Kidney (tissue), 14 donors: ENCODE results near the gene CRHR1. TPM values are rescaled to one million over a fixed set of nuclear protein-coding genes. Genes with fewer than 3 reads are reported as not detected.

ENCODE experiments used
- DNase-seq, 5 donors: peaks; one replicate each; pipeline ENCODE4 v3.0.0-alpha.2; 2013 to 2020
- FAIRE-seq: peaks from 2 replicates; lab custom pipeline; 2012; peaks lifted over from hg19 to GRCh38; lab: Jason Lieb, UNC
- H3K27ac ChIP-seq, 2 donors: one replicate each; pipeline ENCODE4 v1.7.0; 2013; ENCODE audit warnings: low read depth in 2 of 2, low read length in 2 of 2, inconsistent platforms in 1 of 2
- H3K27me3 ChIP-seq: one replicate; pipeline ENCODE4 v1.7.1; 2013; ENCODE audit warnings: low read length, inconsistent platforms; ENCODE audit not compliant: control insufficient read depth, insufficient read depth
- H3K36me3 ChIP-seq, 3 donors: one replicate each; pipeline versions ENCODE4 v1.7.0 to v1.7.1; 2013; ENCODE audit warnings: low read length in 3 of 3, control low read depth in 1 of 3, inconsistent platforms in 1 of 3; ENCODE audit not compliant: insufficient read depth in 3 of 3, control insufficient read depth in 2 of 3
- H3K4me1 ChIP-seq, 3 donors: one replicate each; pipeline versions ENCODE4 v1.7.0 to v1.7.1; 2013; ENCODE audit warnings: low read length in 3 of 3, inconsistent platforms in 1 of 3, low read depth in 1 of 3; ENCODE audit not compliant: control insufficient read depth in 2 of 3, insufficient read depth in 2 of 3
- H3K4me3 ChIP-seq, 3 donors: one replicate each; pipeline versions ENCODE4 v1.7.0 to v1.8.1; 2013; ENCODE audit warnings: low read length in 3 of 3, control low read depth in 1 of 3, inconsistent platforms in 1 of 3
- H3K9ac ChIP-seq, 3 donors: one replicate each; pipeline versions ENCODE4 v1.7.0 to v1.7.1; 2013; ENCODE audit warnings: low read length in 3 of 3, control low read depth in 1 of 3, inconsistent platforms in 1 of 3
- H3K9me3 ChIP-seq, 3 donors: one replicate each; pipeline versions ENCODE4 v1.7.0 to v1.7.1; 2013; ENCODE audit warnings: low read length in 3 of 3, control low read depth in 1 of 3, inconsistent platforms in 1 of 3; ENCODE audit not compliant: control insufficient read depth in 2 of 3, insufficient read depth in 1 of 3
- intact Hi-C: fragments of 100-400 bp; cut with DNase I; formaldehyde crosslinking; loops from one replicate; pipeline ENCODE4 v1.11.1; 2022
- polyA plus RNA-seq: library from polyadenylated mRNA; stranded (reverse); fragments of 350-450 nt; fragmentation: Illumina TruSeq; extraction: RNeasy Lipid Tissue Mini Kit (QIAGEN cat#74804); gene quantifications from one replicate; pipeline ENCODE4 v1.2.3, GENCODE V29; 2014; ENCODE audit warnings: low read depth, low replicate concordance; ENCODE audit not compliant: insufficient read depth
- total RNA-seq: library from RNA; stranded (reverse); fragmentation: NEBNext Ultra II Directional; extraction: Animal tissue kit (Norgen Biotek cat#: 25700); gene quantifications from one replicate; pipeline ENCODE4 v1.2.1, GENCODE V29; 2021
- TF ChIP-seq, protein P1 (sequence below): IDR thresholded peaks from 3 replicates; pipeline ENCODE4 v1.5.1; 2012; ENCODE audit warnings: mild to moderate bottlenecking, moderate library complexity, borderline replicate concordance; ENCODE audit not compliant: insufficient read depth; ENCODE audit errors: extremely low read depth
- donor health status: control.
- donor health status: control.
- donor health status: control.
- donor health status: control.
- donor health status: control.
- donor health status: DM: yes; HTN: yes; CAD: no.
- donor health status: Normal renal cell carcinoma (clear cell type).

The CRHR1 gene
- total and polyA plus RNA-seq, 2 donors from 2014 or later = not detected

DNA sequence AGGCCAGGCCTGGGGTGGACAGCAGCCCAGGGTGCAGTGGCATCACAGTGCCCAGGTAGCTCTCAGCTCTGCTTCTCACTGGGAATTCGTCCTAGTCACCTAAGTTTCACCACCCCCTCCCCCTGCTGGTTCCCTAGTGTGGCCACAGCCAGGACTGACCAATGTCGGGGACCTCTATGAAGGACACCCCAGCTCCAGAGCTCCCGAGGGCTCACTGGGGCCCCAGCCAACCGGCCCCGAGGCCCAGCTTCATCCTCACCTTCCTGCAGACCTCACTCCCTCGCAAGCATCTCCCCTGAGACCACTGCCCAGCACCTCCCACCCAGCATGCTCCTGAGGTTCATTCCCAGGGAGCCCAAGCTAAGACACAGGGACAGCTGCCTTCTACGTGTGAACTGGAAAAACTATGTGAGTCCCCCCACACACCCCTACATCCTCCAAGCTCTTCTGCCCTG is 65.4 kb downstream of the CRHR1 start:
- FAIRE-seq (no peak), DNase-seq (no peak)
- TF ChIP-seq, protein P1, sequence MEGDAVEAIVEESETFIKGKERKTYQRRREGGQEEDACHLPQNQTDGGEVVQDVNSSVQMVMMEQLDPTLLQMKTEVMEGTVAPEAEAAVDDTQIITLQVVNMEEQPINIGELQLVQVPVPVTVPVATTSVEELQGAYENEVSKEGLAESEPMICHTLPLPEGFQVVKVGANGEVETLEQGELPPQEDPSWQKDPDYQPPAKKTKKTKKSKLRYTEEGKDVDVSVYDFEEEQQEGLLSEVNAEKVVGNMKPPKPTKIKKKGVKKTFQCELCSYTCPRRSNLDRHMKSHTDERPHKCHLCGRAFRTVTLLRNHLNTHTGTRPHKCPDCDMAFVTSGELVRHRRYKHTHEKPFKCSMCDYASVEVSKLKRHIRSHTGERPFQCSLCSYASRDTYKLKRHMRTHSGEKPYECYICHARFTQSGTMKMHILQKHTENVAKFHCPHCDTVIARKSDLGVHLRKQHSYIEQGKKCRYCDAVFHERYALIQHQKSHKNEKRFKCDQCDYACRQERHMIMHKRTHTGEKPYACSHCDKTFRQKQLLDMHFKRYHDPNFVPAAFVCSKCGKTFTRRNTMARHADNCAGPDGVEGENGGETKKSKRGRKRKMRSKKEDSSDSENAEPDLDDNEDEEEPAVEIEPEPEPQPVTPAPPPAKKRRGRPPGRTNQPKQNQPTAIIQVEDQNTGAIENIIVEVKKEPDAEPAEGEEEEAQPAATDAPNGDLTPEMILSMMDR = no peak
- no peak overlapping the region for H3K9ac ChIP-seq
- intact Hi-C loops = no loop called here
- H3K4me1 ChIP-seq = no peaks in the 10 kb centered on the region
- H3K27me3 ChIP-seq = no peaks in the 10 kb centered on the region
- H3K27ac ChIP-seq = no peak overlapping the region
- no peaks in the 10 kb centered on the region for H3K9me3 ChIP-seq
- H3K36me3 ChIP-seq = no peaks in the 10 kb centered on the region
- no peak overlapping the region for H3K4me3 ChIP-seq

DNA sequence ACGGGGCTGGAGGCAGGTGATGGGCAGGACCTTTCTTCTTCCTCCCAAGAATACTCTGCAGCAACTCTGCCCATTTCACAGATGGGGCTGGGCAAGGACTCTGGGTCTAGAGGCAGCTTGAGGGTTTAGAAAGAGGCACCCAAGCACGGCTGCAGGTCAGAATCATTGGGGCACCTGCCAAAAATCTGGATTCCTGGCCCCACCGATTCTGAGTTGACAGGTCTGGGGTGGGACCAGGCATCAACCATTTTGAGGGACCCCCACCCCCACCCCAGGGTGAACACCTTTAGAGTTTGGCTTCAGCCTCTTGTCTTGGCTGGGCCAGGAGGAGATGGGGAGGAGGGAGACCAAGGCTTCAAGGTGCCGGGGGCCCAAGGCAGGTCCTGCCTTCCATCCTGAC is 65.9 kb downstream of the CRHR1 start:
- Histone ChIP-seq H3K27ac (no peak overlapping the region), H3K27me3 (no peaks in the 10 kb centered on the region), H3K9ac (no peak overlapping the region), H3K4me1 (no peaks in the 10 kb centered on the region), H3K36me3 (no peaks in the 10 kb centered on the region), H3K4me3 (no peak overlapping the region), H3K9me3 (no peaks in the 10 kb centered on the region)
- TF ChIP-seq, protein P1 = no peak
- intact Hi-C loops = no loop called here
- FAIRE-seq = no peak
- no peak for DNase-seq

DNA sequence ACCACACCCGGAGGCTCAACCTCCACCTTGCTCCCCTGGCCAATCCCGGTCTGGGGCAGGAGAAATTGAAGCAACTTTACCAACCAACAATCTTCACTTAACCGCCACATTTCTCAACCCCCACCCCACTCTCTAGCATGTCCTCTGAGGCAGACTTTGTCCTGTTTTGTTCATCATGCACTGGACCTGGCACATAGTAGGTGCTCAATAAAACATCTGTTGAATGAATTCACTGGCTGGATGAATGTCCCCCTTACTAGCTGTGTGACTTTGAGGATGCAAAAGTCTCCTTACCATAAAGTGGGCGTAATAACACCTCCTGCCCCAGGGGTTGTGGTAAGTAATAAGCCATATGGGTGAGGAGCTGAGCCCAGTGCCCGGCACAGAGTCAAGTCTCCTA is 66.3 kb downstream of the CRHR1 start:
- no peak overlapping the region for H3K27ac ChIP-seq
- TF ChIP-seq, protein P1 = no peak
- no peaks in the 10 kb centered on the region for H3K4me1 ChIP-seq
- DNase-seq = no peak
- intact Hi-C loops = no loop called here
- no peaks in the 10 kb centered on the region for H3K9me3 ChIP-seq
- no peaks in the 10 kb centered on the region for H3K36me3 ChIP-seq
- H3K27me3 ChIP-seq = no peaks in the 10 kb centered on the region
- H3K9ac ChIP-seq = no peak overlapping the region
- no peak for FAIRE-seq
- no peak overlapping the region for H3K4me3 ChIP-seq

DNA sequence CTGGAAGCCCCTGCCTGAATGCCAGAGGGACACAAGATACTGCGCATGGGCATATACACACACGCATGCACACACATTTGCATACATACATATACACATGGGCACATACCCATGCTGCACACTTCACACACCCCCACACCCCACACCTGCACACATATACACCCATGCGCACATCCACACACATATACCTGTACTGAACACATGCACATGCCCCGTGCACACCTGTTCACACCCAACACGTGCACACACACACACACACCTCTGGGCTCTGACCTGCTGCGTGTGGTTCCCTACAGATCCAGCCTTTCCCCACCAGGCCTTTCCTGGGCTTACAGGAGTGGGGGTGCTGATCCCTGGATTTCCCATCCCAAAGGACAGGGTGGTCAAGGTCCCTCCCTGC is 66.9 kb downstream of the CRHR1 start:
- intact Hi-C loops = no loop called here
- Histone ChIP-seq H3K4me3 (no peak overlapping the region), H3K27me3 (no peaks in the 10 kb centered on the region), H3K36me3 (no peaks in the 10 kb centered on the region), H3K9me3 (no peaks in the 10 kb centered on the region), H3K27ac (no peak overlapping the region), H3K9ac (no peak overlapping the region), H3K4me1 (no peaks in the 10 kb centered on the region)
- FAIRE-seq = no peak
- no peak for DNase-seq
- TF ChIP-seq, protein P1 = no peak
